Breast epithelium (tissue), 3 donors: Measurements from ENCODE around the gene KRT5.

Experiments
- CTCF ChIP-seq, 3 donors: fragments of 450-650 bp; IDR thresholded peaks; one replicate each; pipeline ENCODE4 v1.5.1; 2016 to 2017; ENCODE audit warnings: antibody characterized with exemption in 3 of 3, mild to moderate bottlenecking in 3 of 3, moderate library complexity in 3 of 3
- POLR2AphosphoS5 ChIP-seq, 3 donors: sonication (generic); formaldehyde crosslinking; IDR thresholded peaks; one replicate each; pipeline ENCODE4 v1.6.1; 2017; ENCODE audit warnings: antibody characterized with exemption in 3 of 3

DNA sequence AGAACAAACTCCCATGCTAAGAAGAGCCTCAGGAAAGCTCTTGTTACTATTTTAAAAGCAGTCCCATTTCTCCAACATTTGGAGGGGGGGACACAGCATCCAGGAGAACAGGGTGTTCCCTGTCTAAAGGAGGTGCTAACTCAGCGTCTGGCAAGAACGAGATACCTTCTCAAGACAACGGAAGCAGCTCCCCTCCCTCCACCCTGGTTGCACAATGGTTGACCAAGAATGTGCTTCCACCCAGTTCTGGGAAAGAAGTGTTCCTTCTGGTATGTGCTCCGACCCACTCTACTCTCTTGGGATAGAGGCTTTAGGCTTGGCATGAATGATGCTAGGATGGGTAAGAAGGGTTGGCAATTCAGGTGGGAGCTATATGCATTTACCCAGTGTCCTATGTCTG is 25.7 kb downstream of the KRT5 start:
- TF ChIP-seq CTCF (IDR thresholded peaks at IDR 0.05) (no peak), POLR2AphosphoS5 (IDR thresholded peaks at IDR 0.05) (peak; percentile 77 to 87 (median 87))
